ENCODE measurements around the gene ARHGAP22. TPM values are rescaled to one million over a fixed set of nuclear protein-coding genes. Genes with fewer than 3 reads are reported as not detected.

Gene ARHGAP22
- total and polyA plus RNA-seq, 2 experiments from 2014 or later, result 4.8 to 10.7 TPM

DNA sequence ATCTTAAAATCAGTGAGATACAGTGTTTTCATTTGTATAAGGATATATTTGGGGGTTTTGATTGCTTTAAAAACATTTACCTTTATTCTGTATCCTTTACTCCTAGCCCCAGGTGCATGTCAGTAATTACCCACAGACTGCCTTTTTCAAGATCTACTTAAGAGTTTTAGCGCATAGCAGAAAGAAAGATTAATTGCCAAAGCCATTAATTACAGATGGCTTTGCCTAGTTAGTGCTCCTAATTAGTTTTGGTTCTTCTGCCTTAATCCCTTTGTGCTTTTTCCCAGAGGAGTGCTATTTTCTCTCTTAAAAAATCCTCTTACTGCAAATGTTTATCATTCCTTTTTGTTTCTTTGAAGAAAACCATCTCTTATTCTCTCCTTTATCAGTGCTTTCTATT lies 175.6 kb downstream of the ARHGAP22 start:
- H3K36me3 Mint-ChIP-seq (ENCODE audit: low read depth), result peaks cover 5% of the 10 kb centered on the region; the same call in 1 of the 3 replicates
- H3K27me3 Mint-ChIP-seq (ENCODE audit: insufficient read depth, low read depth, poor library complexity), result peaks cover 2% of the 10 kb centered on the region
- no peaks in the 10 kb centered on the region for H3F3A ChIP-seq (replicated peaks; ENCODE audit: low read depth)
- H3K4me1 ChIP-seq (ENCODE audit: insufficient read depth), result no peaks in the 10 kb centered on the region
- no peaks in the 10 kb centered on the region for H3K27me3 ChIP-seq (ENCODE audit: insufficient read depth)
- no peaks in the 10 kb centered on the region for H3K9me2 ChIP-seq (ENCODE audit: insufficient read depth)
- 0 out of 2 replicates have a peak, but pooled peaks cover 5% of the 10 kb centered on the region for H3K36me3 ChIP-seq (ENCODE audit: insufficient read depth)
- no peak for ATAC-seq
- no peaks in the 10 kb centered on the region for H3K9me3 Mint-ChIP-seq
- no peak overlapping the region for H3K27ac ChIP-seq (ENCODE audit: low read depth)
- no peak overlapping the region for H3K4me2 ChIP-seq
- H3K4me1 Mint-ChIP-seq, result no peaks in the 10 kb centered on the region
- H3K79me2 ChIP-seq (replicated peaks; ENCODE audit: insufficient read depth), result no peaks in the 10 kb centered on the region
- no peaks in the 10 kb centered on the region; the same call in 1 of the 2 replicates for H4K20me1 ChIP-seq (replicated peaks; ENCODE audit: insufficient read depth)
- H3K4me3 ChIP-seq, result no peak overlapping the region
- DNase-seq (ENCODE audit: low spot score), result no peak
- TF ChIP-seq ZNF331 (CRISPR knock-in tag; IDR thresholded peaks at IDR 0.05; ENCODE audit: low read depth) (no peak), CTCF (conservative IDR thresholded peaks at IDR 0.05; ENCODE audit: low read depth in 2 of 2) (no peak), EZH2 (IDR thresholded peaks at IDR 0.05; ENCODE audit: low read depth, unreplicated experiment) (no peak), POLR2AphosphoS5 (IDR thresholded peaks at IDR 0.05; ENCODE audit: low read depth) (no peak), STAT1 (IDR thresholded peaks at IDR 0.05; ENCODE audit: unreplicated experiment) (no peak), EZH2phosphoT487 (IDR thresholded peaks at IDR 0.05; ENCODE audit: unreplicated experiment) (no peak), NANOG (IDR thresholded peaks at IDR 0.05; ENCODE audit: borderline replicate concordance) (no peak), CREB1 (CRISPR knock-in tag; IDR thresholded peaks at IDR 0.05; ENCODE audit: low read depth) (no peak), JUNB (IDR thresholded peaks at IDR 0.05; ENCODE audit: unreplicated experiment) (no peak), ZNF114 (CRISPR knock-in tag; IDR thresholded peaks at IDR 0.05) (no peak)
- TF ChIP-seq, protein P1, sequence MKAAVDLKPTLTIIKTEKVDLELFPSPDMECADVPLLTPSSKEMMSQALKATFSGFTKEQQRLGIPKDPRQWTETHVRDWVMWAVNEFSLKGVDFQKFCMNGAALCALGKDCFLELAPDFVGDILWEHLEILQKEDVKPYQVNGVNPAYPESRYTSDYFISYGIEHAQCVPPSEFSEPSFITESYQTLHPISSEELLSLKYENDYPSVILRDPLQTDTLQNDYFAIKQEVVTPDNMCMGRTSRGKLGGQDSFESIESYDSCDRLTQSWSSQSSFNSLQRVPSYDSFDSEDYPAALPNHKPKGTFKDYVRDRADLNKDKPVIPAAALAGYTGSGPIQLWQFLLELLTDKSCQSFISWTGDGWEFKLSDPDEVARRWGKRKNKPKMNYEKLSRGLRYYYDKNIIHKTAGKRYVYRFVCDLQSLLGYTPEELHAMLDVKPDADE (IDR thresholded peaks at IDR 0.05), result no peak
- TF ChIP-seq, protein P2, sequence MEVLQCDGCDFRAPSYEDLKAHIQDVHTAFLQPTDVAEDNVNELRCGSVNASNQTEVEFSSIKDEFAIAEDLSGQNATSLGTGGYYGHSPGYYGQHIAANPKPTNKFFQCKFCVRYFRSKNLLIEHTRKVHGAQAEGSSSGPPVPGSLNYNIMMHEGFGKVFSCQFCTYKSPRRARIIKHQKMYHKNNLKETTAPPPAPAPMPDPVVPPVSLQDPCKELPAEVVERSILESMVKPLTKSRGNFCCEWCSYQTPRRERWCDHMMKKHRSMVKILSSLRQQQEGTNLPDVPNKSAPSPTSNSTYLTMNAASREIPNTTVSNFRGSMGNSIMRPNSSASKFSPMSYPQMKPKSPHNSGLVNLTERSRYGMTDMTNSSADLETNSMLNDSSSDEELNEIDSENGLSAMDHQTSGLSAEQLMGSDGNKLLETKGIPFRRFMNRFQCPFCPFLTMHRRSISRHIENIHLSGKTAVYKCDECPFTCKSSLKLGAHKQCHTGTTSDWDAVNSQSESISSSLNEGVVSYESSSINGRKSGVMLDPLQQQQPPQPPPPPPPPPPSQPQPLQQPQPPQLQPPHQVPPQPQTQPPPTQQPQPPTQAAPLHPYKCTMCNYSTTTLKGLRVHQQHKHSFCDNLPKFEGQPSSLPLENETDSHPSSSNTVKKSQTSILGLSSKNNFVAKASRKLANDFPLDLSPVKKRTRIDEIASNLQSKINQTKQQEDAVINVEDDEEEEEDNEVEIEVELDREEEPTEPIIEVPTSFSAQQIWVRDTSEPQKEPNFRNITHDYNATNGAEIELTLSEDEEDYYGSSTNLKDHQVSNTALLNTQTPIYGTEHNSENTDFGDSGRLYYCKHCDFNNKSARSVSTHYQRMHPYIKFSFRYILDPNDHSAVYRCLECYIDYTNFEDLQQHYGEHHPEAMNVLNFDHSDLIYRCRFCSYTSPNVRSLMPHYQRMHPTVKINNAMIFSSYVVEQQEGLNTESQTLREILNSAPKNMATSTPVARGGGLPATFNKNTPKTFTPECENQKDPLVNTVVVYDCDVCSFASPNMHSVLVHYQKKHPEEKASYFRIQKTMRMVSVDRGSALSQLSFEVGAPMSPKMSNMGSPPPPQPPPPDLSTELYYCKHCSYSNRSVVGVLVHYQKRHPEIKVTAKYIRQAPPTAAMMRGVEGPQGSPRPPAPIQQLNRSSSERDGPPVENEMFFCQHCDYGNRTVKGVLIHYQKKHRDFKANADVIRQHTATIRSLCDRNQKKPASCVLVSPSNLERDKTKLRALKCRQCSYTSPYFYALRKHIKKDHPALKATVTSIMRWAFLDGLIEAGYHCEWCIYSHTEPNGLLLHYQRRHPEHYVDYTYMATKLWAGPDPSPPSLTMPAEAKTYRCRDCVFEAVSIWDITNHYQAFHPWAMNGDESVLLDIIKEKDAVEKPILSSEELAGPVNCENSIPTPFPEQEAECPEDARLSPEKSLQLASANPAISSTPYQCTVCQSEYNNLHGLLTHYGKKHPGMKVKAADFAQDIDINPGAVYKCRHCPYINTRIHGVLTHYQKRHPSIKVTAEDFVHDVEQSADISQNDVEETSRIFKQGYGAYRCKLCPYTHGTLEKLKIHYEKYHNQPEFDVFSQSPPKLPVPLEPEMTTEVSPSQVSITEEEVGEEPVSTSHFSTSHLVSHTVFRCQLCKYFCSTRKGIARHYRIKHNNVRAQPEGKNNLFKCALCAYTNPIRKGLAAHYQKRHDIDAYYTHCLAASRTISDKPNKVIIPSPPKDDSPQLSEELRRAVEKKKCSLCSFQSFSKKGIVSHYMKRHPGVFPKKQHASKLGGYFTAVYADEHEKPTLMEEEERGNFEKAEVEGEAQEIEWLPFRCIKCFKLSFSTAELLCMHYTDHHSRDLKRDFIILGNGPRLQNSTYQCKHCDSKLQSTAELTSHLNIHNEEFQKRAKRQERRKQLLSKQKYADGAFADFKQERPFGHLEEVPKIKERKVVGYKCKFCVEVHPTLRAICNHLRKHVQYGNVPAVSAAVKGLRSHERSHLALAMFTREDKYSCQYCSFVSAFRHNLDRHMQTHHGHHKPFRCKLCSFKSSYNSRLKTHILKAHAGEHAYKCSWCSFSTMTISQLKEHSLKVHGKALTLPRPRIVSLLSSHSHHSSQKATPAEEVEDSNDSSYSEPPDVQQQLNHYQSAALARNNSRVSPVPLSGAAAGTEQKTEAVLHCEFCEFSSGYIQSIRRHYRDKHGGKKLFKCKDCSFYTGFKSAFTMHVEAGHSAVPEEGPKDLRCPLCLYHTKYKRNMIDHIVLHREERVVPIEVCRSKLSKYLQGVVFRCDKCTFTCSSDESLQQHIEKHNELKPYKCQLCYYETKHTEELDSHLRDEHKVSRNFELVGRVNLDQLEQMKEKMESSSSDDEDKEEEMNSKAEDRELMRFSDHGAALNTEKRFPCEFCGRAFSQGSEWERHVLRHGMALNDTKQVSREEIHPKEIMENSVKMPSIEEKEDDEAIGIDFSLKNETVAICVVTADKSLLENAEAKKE (CRISPR knock-in tag; IDR thresholded peaks at IDR 0.05), result no peak
- TF ChIP-seq, protein P3, sequence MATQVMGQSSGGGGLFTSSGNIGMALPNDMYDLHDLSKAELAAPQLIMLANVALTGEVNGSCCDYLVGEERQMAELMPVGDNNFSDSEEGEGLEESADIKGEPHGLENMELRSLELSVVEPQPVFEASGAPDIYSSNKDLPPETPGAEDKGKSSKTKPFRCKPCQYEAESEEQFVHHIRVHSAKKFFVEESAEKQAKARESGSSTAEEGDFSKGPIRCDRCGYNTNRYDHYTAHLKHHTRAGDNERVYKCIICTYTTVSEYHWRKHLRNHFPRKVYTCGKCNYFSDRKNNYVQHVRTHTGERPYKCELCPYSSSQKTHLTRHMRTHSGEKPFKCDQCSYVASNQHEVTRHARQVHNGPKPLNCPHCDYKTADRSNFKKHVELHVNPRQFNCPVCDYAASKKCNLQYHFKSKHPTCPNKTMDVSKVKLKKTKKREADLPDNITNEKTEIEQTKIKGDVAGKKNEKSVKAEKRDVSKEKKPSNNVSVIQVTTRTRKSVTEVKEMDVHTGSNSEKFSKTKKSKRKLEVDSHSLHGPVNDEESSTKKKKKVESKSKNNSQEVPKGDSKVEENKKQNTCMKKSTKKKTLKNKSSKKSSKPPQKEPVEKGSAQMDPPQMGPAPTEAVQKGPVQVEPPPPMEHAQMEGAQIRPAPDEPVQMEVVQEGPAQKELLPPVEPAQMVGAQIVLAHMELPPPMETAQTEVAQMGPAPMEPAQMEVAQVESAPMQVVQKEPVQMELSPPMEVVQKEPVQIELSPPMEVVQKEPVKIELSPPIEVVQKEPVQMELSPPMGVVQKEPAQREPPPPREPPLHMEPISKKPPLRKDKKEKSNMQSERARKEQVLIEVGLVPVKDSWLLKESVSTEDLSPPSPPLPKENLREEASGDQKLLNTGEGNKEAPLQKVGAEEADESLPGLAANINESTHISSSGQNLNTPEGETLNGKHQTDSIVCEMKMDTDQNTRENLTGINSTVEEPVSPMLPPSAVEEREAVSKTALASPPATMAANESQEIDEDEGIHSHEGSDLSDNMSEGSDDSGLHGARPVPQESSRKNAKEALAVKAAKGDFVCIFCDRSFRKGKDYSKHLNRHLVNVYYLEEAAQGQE (IDR thresholded peaks at IDR 0.05; ENCODE audit: unreplicated experiment), result no peak
- no peak overlapping the region for H2AFZ ChIP-seq
- no peak overlapping the region for H3K27ac Mint-ChIP-seq
- no peak overlapping the region for H3K4me3 Mint-ChIP-seq

Data from GM23338 (cell line).